HG03045 (cell line): ENCODE measurements around the gene TSHZ2.

Source experiments
- ATAC-seq: cut with Tn5 transposase; IDR thresholded peaks from one replicate; pipeline ENCODE4 v1.9.1; 2021; ENCODE audit warnings: mild to moderate bottlenecking, moderate library complexity; ENCODE audit not compliant: unreplicated experiment

TSHZ2 gene

DNA sequence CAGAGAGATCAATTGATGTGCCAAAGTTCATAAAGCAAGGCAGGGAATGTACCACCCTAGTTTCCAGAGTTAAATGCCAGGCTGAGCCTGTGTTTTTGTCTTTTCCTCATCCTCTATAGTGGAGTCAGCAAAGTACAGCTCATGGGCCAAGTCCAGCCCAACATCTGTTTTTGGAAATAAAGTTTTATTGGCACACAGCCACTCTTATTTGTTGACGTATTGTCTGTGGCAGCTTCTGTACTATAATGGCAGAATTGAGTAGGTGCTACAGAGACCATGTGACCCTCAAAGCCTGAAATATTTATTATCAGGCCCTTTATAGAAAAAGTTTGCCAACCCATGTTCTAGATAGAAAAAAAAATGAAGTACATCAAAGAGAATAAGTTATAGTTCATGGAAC is 187.0 kb downstream of the TSHZ2 start:
- no peak for ATAC-seq

DNA sequence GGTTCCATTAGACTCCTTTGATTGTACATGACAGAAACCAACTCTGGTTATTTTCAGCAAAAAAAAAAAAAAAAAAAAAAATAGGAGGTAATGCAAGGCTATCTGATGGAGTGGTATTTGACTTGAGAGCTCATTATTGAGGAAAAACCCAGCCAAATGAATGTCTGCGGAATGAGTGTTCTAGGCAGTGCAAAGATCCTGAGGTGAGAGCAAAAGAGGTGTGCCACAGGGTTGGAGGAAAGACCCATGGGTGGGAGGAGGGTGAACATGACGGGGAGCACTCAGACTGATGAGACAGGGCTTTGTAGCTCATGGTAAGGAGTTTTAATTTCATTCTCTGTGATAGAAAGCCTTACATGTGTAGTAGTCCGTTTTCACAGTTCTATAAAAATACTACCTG is 188.9 kb downstream of the TSHZ2 start:
- ATAC-seq = no peak

DNA sequence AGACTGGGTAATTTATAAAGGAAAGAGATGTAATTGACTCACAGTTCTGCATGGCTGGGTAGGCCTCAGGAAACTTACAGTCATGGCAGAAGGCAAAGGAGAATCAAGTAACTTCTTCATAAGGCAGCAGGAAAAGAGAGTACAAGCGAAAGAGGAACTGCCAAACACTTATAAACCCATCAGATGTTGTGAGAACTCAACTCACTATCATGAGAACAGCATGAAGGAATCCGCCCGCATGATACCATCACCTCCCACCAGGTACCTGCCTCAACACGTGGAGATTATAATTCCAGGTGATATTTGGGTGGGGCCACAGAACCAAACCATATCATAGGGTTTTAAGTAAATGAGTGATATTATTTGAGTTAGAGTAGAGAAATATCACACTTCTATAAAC is 189.3 kb downstream of the TSHZ2 start:
- ATAC-seq = no peak

DNA sequence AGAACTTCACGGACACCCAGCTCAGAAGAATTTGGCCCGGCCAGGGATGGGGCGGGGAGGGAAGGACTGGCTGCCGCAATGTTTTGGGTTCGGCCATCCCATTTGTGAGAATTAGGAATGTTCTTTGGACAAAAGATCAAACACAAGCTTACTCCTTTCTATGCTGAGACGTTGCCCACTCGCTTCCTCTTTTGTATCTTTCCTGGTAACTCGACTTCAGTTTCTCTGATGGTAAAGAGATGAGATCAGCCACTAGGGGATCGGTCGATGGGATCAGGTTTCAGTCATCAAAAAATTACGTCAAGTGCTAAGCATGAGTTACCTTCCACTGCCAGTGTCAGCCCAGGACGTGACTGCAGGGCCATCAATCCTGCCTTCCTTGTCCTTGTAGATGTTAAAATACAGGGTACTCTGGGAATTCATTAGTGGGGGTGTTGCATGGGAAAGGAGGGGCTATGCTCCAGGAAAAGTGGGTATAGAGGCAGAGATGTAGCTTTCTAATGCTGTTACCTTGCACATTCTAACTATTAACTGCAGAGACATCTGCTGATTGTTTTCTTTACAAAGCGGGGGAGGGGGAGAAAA is 190.2 kb downstream of the TSHZ2 start:
- no peak for ATAC-seq

DNA sequence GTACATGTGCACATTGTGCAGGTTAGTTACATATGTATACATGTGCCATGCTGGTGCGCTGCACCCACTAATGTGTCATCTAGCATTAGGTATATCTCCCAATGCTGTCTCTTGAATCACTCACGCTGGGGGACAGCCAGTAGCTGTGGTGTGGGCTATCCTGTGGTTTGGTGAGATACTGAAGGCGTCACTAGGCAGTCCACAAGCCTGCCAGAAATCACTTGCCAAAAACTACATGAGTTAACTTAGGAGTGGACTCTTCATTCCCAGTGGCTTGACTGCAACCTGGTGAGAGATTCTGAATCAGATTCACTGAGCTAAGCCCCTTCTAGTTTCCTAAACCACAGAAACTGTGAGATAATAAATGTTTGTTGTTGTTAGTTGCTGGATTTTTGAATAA is 191.3 kb downstream of the TSHZ2 start:
- ATAC-seq = no peak

DNA sequence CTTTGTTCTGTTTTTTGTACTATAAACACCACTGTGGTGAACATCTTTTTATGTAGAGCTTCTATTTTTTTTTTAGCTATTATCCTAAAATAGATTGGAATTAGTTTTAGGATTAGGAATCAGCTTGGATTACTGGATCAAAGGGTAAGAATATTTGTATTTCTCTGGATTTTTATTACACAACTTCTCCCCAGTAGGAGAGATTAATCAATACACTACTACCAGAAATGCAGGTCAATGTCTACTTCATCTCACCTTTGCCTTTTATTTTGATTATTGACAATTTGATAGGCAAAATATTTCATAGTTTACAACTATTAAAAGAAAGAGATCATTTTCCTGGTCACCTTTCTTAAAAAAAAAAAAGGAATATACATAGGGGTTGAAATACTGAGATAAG is 191.9 kb downstream of the TSHZ2 start:
- ATAC-seq = no peak

DNA sequence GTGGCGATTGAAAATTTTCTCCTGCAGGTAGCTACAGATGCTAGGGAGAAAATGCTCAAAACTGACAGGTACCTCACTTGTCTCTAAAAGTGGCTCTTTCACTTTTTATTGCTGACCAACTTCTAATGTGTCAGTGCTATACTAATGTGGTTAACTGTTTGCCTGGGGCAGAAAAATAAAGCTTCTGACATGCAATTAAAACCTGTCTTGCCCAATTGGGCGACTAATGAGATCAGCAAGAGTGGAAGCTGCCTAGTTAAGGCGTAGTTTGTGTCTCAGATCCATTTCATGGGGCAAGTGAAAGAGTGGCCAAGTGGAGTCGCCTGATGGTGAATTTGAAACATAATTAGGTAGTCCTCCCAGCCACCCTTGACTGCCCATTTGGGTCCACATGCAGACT is 193.3 kb downstream of the TSHZ2 start:
- no peak for ATAC-seq

DNA sequence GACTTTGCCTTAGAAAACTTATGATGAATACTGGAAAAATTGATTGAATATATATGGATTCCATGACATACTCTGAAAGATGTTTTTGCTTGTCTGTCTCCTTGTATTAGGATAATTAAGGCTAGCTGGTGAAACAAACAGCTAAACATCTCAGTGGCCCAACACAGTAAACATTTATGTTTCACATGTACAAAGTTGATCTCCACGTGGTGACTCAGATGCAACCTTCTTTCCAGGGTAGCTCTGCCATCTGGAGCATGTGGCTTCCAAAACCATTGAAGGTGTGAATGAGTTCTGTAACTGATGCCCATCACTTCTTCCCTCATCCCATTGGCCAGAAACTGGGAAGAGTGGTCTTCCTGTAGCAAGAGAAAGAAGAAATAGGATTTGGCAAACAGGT is 196.3 kb downstream of the TSHZ2 start:
- ATAC-seq = no peak

DNA sequence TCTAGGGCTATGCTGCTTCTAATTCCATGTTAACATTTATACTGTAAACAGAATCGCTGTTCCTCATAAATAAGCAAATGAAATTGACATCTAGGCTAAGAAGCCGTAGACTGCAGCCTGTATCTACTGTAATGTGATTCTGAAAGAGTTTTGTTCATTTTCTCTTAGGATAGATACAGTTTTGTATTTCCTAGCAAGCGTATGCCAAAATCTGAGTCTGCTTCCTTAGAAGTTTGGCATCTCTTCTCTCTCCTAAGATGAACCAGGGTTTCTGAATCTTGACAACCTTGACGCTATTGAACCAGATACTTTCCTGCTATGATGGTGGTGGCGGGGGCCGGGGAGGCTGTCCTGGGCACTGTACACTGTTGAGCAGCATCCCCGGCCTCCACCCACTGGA is 198.0 kb downstream of the TSHZ2 start:
- ATAC-seq = no peak

DNA sequence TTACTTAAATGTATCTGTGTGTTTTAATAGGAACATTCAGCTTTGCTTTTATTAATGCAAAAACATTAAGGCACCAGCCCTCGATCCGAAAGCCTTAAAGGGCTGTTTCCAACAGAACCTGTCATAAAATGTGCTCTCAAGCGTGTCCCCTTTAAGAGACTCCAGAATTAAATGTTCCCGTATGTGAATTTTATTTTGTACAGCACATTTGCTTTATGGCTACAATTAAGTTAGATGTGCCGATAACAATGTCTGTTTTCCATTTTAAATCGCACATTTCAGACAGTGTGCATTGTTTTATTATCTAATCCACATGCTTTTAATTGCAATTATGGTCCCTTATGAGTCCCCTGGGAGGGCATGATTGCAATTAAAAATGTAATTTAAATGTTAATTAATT is 198.9 kb downstream of the TSHZ2 start:
- ATAC-seq = no peak

DNA sequence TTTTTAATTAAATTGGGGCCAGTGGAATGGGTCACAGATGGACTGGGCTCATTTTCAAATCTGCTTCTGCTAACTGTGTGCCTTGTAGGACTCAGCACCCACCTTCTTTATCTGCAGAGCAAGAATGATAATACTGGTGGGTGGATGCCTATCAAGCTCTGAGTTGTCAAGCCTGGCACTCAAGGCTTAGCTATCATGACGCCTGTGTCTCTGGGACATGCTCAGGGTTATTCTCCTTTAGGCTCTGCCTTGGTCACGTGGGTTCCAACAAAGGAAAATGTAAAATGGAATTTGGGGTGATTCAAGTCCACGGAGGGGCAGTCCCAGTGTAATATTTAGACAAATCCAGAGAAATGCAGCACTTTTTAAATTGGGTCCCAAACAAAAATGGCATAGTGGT is 202.3 kb downstream of the TSHZ2 start:
- no peak for ATAC-seq

DNA sequence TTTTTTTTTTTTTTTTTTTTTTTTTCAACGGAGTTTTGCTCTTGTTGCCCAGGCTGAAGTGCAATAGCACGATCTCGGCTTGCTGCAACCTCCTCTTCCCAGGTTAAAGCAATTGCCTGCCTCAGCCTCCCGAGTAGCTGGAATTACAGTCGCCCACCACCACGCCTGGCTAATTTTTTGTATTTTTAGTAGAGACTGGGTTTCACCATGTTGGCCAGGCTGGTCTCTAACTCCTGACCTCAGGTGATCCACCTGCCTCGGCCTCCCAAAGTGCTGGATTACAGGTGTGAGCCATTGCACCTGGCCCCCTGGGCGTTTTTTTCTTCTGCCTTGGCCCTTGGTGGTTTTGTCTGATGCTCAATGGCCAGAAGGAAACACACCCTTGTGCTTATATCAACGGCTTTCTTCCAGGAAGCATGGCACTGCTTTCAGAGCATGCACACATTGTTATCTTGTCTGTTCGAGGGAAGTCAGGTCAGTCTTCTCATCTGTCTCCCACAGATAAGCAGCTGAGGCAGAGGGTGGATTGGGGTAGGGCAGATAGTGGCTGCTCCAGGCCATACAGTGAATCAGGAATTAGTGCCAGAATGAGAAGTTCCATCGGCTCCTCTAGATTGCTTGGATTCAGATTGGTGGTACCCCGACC is 203.1 kb downstream of the TSHZ2 start:
- no peak for ATAC-seq

DNA sequence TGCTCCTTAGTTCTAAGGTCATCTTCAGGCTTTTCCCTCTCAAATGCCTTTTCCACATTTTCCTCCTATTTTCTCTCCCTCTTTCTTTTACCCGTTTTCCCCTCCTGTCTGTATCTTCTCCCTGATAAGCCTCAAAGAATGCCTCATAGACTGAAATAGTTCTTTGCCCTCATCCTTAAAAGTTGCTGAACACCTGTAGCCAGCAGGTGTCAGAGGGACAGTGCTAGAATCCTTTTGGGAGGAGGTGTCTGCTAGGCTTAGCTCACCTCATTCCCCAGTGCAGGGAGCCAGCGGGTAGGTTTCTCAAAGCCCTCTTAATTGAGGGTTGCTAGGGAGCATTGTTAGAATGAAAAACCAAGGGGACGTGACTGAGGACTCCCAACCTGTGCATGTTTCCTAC is 204.0 kb downstream of the TSHZ2 start:
- ATAC-seq = no peak

DNA sequence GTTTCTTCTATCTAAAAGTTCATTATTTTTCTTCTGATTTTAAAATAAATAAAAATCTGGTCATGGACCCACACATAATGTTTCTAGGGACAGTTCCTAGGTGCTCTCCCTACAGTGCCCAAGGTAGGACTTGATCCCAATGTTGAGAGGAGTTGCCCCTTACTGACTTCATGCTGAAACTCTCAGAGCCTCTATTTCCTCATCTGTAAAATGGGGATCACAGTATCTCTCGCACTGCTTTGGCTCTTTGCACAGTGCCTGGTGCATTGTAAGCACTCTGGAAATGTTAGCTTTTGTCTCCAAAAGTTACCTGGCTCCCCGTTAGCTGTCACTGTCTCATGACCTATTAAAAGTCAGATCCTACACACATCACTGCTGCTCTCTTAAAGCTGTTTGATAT is 205.5 kb downstream of the TSHZ2 start:
- ATAC-seq = no peak

DNA sequence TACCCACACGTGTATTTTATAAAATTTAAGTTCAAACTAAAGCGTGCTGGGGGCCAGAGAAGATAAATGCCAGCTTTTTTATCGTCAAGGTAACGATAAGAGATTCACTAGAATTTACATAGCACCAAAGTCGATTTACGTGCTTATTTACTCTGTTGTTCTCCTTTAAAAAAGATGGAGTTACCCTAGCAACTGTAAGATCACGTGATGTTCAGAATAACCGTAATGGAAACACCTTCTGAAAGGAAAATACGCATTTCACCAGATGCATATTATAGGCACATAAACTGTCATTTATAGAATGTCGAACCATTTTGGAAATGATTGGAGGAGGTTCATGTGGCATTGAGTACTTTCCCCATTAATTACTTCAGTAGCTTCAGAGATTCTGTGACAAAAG is 207.6 kb downstream of the TSHZ2 start:
- no peak for ATAC-seq

DNA sequence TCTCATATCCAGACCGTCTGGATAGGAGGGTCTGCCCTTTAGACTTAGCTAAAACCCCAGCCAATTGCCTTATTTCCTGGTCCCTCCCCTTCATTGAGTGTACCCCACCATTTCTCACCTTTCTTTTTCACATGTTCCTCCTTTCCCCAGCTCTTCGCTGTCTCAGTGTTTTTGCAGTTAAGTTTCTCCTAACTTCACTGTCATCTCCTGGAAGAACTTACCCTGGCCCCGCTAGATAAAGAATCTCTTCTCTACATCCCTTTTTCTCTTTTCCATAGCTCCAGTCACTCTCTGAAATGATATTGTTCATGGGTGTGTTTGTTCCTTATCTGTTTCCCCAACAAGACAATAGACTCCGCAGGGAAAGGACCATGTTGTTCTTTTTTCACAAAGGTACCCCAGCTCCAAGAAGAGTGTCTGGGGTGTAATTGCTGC is 208.8 kb downstream of the TSHZ2 start:
- no peak for ATAC-seq

DNA sequence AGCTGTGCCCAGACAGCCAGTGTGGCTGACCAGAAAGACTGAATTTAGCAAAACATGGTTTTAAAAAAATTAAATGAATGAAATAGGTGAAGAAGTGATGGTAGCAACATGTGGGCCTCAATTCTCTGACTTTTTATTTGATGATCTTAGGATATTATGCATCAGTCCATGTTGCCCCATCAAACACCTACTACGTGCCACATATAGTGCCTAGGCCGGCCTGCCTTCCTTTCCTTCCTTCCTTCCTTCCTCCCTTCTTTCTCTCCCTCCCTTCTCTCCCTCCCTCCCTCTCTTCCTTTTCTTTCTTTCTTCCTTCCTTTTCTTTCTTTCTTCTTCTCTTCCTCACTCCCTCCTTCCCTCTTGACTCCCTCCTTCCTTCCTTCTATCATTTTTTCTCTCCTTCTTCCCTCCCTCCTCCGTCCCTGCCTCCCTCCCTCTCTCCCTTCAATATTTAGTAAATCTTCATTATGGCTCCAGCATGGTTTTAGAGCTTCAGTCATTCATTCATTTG is 209.8 kb downstream of the TSHZ2 start:
- no peak for ATAC-seq

DNA sequence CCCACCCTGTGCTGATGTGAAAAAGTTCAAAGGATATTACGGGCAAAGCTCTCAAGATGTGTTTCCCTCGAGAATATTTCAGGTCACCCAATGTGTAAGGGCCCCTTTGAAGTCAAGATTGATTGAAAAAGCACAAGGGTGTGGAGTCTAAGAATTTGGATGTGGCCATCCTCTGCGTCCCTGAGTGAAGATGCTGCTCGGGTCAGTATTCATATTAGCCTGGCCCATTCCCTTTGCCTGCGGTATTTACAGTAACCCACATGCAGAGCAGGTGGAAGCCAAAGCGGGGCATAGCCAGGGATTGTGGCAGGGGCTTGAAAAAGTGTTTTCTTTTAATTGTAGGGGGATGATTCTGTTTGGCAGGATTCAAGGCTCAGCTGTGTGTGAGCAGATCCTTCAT is 211.0 kb downstream of the TSHZ2 start:
- ATAC-seq = no peak

DNA sequence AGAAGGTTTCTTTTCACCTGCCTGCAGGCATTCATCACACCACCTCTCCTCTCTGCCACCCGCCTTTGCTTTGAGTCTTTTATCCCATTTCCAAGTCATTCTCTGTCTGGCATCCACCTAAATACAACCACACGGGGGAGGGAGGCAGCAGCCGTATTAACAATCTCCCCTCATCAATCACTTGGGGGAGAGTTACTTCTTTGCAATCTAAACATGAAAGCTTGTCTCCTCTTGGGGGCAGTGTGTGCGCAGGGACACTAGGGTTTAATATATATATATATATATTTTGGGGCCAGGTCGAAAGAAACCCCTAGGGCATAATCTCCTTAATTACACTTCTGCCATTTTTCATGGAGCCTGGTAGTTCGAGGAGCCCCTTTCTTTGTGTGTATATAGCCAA is 214.5 kb downstream of the TSHZ2 start:
- ATAC-seq = no peak

DNA sequence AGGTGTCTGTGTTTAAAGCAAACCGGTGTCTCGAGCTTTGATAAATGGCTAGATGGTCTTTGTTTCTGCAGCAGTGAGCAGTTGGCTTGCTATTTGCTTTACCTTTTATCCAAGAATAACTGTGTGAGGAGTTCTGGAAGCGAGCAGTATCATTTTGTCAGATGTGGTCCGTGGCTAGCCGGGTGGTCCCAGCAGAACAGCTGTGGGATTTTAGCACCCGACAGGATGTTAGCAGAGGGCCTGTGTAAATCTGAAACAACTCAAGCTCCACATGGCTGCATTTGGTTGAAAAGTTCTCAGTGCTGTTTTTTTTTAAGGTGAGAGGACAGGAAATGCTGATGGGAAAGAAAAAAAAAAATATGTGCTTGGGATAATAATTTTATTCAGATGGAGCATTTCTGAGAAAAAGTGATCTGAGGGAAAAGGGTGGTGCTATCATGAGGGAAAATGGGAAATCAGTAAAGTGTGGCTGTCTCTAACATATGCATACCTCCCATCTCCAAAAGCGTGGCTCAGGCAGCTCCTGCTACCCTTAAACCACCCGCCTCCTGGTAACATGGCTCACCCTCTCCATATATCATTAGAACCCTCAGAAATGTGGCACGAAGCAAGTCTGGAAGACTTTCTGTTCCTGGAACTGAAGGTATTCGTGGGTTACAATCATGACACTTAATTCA is 215.4 kb downstream of the TSHZ2 start:
- ATAC-seq = no peak

DNA sequence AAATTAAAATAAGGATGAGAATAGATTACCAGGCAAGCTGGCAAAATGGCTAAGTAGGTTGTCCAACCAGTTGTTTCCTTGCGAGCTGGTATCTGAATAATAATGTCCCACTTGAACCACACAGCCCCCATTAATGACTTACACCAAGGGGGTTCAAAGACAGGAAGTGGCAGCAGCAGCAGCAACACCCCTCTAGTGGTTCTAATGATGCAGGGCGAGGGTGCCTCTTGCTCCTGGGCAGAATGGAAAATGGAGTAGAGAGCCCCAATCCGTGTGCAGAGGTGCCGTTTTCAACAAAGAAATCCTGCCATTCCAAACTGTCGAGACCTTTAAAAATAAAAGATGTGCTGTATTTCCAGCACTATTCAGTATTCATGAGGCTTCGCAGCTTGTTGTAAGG is 218.1 kb downstream of the TSHZ2 start:
- ATAC-seq = no peak

DNA sequence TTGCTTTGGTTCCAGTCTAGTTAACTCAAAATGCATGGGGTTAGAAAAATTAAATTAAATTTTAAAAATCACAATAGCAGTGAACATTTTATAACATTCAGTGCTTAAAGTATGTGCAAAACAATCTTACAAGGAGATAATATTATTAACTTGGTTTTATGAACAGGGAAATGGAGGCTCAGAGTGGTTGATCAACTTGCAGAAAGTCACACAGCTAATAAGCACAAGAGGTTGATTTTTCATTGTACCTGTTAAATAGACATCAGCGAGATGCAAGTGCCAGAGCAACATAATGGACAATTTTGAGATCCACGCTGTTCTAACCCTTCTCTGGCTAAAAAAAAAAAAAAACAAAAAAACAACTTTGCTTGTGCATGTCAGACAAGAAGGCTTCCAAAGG is 219.8 kb downstream of the TSHZ2 start:
- no peak for ATAC-seq
